HG03060 (cell line): Measurements from ENCODE around the gene PATJ.
"Not testable (repeated sequence)": the region's sequence is repeated elsewhere in the genome, so short reads cannot be mapped to it uniquely, and the experiment has no call there.

Source experiments
- ATAC-seq: cut with Tn5 transposase; IDR thresholded peaks from one replicate; pipeline ENCODE4 v1.9.1; 2021; ENCODE audit warnings: low read depth, moderate number of reproducible peaks; ENCODE audit not compliant: unreplicated experiment

The PATJ gene

GRCh38 chr1:61935516-61935915 is 193.2 kb downstream of the PATJ start:
- ATAC-seq, result no peak

- ATAC-seq, result no peak
These were observed 194.6 kb downstream of the PATJ start for GRCh38 chr1:61936839-61937238.

GRCh38 chr1:61941794-61942193 is 199.5 kb downstream of the PATJ start:
- no peak for ATAC-seq

- no peak for ATAC-seq
These were observed 200.6 kb downstream of the PATJ start for GRCh38 chr1:61942856-61943255.

GRCh38 chr1:61948685-61949084 is 206.4 kb downstream of the PATJ start:
- not testable (repeated sequence) for ATAC-seq

GRCh38 chr1:61950418-61950817 is 208.1 kb downstream of the PATJ start:
- ATAC-seq, result no peak

GRCh38 chr1:61951731-61952580 is 209.7 kb downstream of the PATJ start:
- ATAC-seq, result no peak

GRCh38 chr1:61952675-61953074 is 210.4 kb downstream of the PATJ start:
- no peak for ATAC-seq

- no peak for ATAC-seq
These were observed 211.0 kb downstream of the PATJ start for GRCh38 chr1:61953076-61953789.

- no peak for ATAC-seq
These were observed 211.5 kb downstream of the PATJ start for GRCh38 chr1:61953790-61954150.

- no peak for ATAC-seq
These were observed 213.0 kb downstream of the PATJ start for GRCh38 chr1:61955261-61955660.

GRCh38 chr1:61956016-61956645 is 213.9 kb downstream of the PATJ start:
- ATAC-seq, result no peak

GRCh38 chr1:61956784-61957183 is 214.5 kb downstream of the PATJ start:
- ATAC-seq, result no peak

- no peak for ATAC-seq
These were observed 218.7 kb downstream of the PATJ start for GRCh38 chr1:61961009-61961408.

- ATAC-seq, result no peak
These were observed 220.4 kb downstream of the PATJ start for GRCh38 chr1:61962631-61963030.

GRCh38 chr1:61966450-61967225 is 224.4 kb downstream of the PATJ start:
- not testable (repeated sequence) for ATAC-seq

- no peak for ATAC-seq
These were observed 225.5 kb downstream of the PATJ start for GRCh38 chr1:61967750-61968149.

- ATAC-seq, result no peak
These were observed 226.6 kb downstream of the PATJ start for GRCh38 chr1:61968869-61969268.

- no peak for ATAC-seq
These were observed 231.0 kb downstream of the PATJ start for GRCh38 chr1:61973100-61973837.

- ATAC-seq, result no peak
These were observed 233.4 kb downstream of the PATJ start for GRCh38 chr1:61975638-61976037.
